Transverse colon (tissue), 4 donors: ENCODE results near the gene TRAPPC3L. TPM values are rescaled to one million over a fixed set of nuclear protein-coding genes. Genes with fewer than 3 reads are reported as not detected.

Experiments used
- DNase-seq: peaks from one replicate; pipeline ENCODE4 v3.0.0-alpha.2; 2019
- H3K27ac ChIP-seq, 4 donors: fragments of 200-600 bp; sonication (generic); 2 replicates each; pipeline ENCODE4 v1.5.1; 2016 to 2018; ENCODE audit warnings: inconsistent platforms in 4 of 4
- H3K27me3 ChIP-seq: fragments of 200-600 bp; sonication (generic); 2 replicates; pipeline ENCODE4 v1.5.1; 2017; ENCODE audit warnings: inconsistent platforms
- H3K36me3 ChIP-seq, 4 donors: fragments of 200-600 bp; sonication (generic); 2 replicates each; pipeline ENCODE4 v1.5.1; 2017 to 2019; ENCODE audit warnings: inconsistent platforms in 4 of 4
- H3K4me1 ChIP-seq, 4 donors: fragments of 200-600 bp; sonication (generic); 2 replicates each; pipeline ENCODE4 v1.5.1; 2017 to 2020; ENCODE audit warnings: inconsistent platforms in 4 of 4
- H3K4me3 ChIP-seq, 4 donors: fragments of 200-600 bp; sonication (generic); 1 replicate in 1 of 4; 2 replicates in 3 of 4; pipeline versions ENCODE4 v1.5.1 to v1.6.1; 2017 to 2019; ENCODE audit warnings: inconsistent platforms in 4 of 4
- H3K9me3 ChIP-seq, 2 donors: fragments of 200-600 bp; sonication (generic); 2 replicates each; pipeline ENCODE4 v1.5.1; 2017 to 2019; ENCODE audit warnings: inconsistent platforms in 2 of 2
- CTCF ChIP-seq, 5 experiments: fragments of 200-600 bp in 3 of 5; fragments of 450-650 bp in 2 of 5; sonication (generic) in 3 of 5; IDR thresholded peaks; 1 replicate in 2 of 5; 2 replicates in 3 of 5; pipeline ENCODE4 v1.5.1; 2016 to 2017; ENCODE audit warnings: antibody characterized with exemption in 5 of 5, inconsistent platforms in 3 of 5, mild to moderate bottlenecking in 2 of 5, moderate library complexity in 1 of 5
- EP300 ChIP-seq: sonication (generic); formaldehyde crosslinking; IDR thresholded peaks from one replicate; pipeline ENCODE4 v1.6.1; 2017; ENCODE audit warnings: antibody characterized with exemption, low read depth
- POLR2A ChIP-seq: fragments of 450-650 bp; IDR thresholded peaks from one replicate; pipeline ENCODE4 v1.6.1; 2016; ENCODE audit warnings: antibody characterized with exemption, mild to moderate bottlenecking, moderate library complexity
- POLR2AphosphoS5 ChIP-seq, 3 donors: sonication (generic); formaldehyde crosslinking; IDR thresholded peaks; one replicate each; pipeline ENCODE4 v1.6.1; 2016; ENCODE audit warnings: antibody characterized with exemption in 3 of 3
- WGBS, 2 donors: methylation state at CpG; one replicate each; pipeline ENCODE4 v1.1.5; 2018; ENCODE audit warnings: low coverage in 1 of 2; 5-methylcytosine and 5-hydroxymethylcytosine counted together
- in situ Hi-C, 4 donors: fragments of 200-750 bp; cut with MboI; loops; one replicate each; pipeline versions ENCODE4 v1.15.0 to v1.15.1; 2017; ENCODE audit warnings: low sequenced_read_pairs in 3 of 4, low pct_ligation_motif_present in 1 of 4, low pct_unique_long_range_greater_than_20kb in 1 of 4
- intact Hi-C: fragments of 100-400 bp; cut with DNase I; formaldehyde crosslinking; loops from one replicate; pipeline ENCODE4 v1.15.1; 2023; ENCODE audit warnings: low total_unique reads
- total RNA-seq, 4 donors: library from RNA; depleted of rRNA; stranded (reverse); fragments of >200 nt; gene quantifications; one replicate each; pipeline ENCODE4 v1.1.0, GENCODE V29; 2016

The TRAPPC3L gene
- total RNA-seq, 4 donors from 2014 or later = not detected

DNA sequence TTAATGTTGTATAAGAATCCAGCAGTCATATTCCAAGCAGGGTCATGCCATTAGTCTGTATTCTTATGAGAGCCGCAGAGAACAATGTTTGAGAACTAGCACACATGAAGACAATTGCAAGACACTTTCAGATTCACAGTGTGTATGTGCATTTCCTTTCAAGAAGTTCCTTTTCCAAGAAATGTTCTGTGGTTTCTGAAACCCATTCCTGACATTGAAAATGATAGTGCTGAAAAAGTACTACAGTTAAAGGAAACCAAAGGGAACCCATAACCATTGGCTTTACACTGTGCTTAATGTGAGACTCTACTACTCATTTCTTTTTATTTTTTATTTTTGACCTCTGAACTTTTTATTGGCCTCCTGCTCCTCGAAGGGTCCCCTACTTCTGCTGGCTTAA is 88.6 kb downstream of the TRAPPC3L start:
- Histone ChIP-seq H3K27me3 (peaks cover 17% of the 10 kb centered on the region), H3K4me3 (no peak overlapping the region), H3K4me1 (peaks cover 0 to 7% (median 1%) of the 10 kb centered on the region in 4 donors), H3K36me3 (no peaks in the 10 kb centered on the region), H3K9me3 (no peaks in the 10 kb centered on the region), H3K27ac (no peak overlapping the region)
- TF ChIP-seq POLR2AphosphoS5 (IDR thresholded peaks at IDR 0.05) (no peak), CTCF (IDR thresholded peaks at IDR 0.05) (no peak), EP300 (no peak), POLR2A (no peak)
- WGBS, 2 donors = 64 to 70% methylated on average over 2 of the region's 2 CpGs
- intact Hi-C loops (no loop called here), in situ Hi-C loops (no loop called here)
- no peak for DNase-seq

DNA sequence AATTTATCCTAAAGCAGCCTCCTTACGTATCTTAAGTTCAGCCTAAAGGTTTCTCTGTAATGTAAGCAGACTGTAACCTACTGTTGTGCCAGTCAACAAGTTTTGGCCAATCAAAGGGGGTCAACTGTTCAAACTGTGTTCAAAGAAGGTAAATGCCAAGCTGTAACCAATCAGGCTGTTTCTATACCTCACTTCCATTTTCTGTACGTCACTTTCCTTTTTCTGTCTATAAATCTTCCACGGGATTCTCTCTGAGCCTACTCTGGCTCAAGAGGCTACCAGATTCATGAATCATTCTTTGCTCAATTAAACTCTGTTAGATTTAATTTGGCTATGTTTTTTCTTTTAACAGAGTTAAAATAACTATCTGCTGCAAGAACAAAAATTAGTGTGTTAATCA is 89.4 kb downstream of the TRAPPC3L start:
- intact Hi-C loops (no loop called here), in situ Hi-C loops (no loop called here)
- H3K27ac ChIP-seq = no peak overlapping the region
- 86 to 90% methylated on average over 3 of the region's 3 CpGs for WGBS, 2 donors
- no peak for TF ChIP-seq POLR2AphosphoS5 (IDR thresholded peaks at IDR 0.05)
- no peak for TF ChIP-seq POLR2A
- no peak for TF ChIP-seq CTCF (IDR thresholded peaks at IDR 0.05)
- no peak for TF ChIP-seq EP300
- no peaks in the 10 kb centered on the region for H3K36me3 ChIP-seq
- DNase-seq = no peak
- H3K9me3 ChIP-seq = no peaks in the 10 kb centered on the region
- no peak overlapping the region for H3K4me3 ChIP-seq
- no peaks in the 10 kb centered on the region for H3K4me1 ChIP-seq
- peaks cover 9% of the 10 kb centered on the region for H3K27me3 ChIP-seq

DNA sequence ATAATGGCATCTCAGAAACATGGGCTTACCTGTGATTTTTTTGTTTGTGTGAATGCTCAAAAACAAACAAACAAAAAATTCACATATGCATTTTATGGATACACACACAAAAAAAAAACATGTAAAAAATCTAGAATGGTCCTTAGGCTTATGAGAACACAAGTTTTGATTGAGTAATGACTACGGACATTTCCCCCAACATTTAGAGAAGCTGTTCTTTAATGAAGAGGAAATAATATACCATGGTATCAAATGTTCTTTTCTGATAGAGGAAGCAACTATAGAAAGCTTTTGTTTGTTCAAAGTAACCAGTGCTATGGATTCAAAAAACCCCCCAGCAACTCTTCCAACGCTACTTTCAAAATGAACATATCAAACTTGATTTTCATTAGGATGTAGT is 93.0 kb downstream of the TRAPPC3L start:
- Histone ChIP-seq H3K36me3 (no peaks in the 10 kb centered on the region), H3K27me3 (no peaks in the 10 kb centered on the region), H3K4me1 (no peaks in the 10 kb centered on the region), H3K9me3 (no peaks in the 10 kb centered on the region), H3K4me3 (no peak overlapping the region), H3K27ac (no peak overlapping the region)
- intact Hi-C loops = no loop called here
- 89 to 96% methylated on average over 2 of the region's 2 CpGs for WGBS, 2 donors
- in situ Hi-C loops = no loop called here
- TF ChIP-seq POLR2A (no peak), EP300 (no peak)
- DNase-seq = no peak

GRCh38 chr6:116451916-116452315 is 93.6 kb downstream of the TRAPPC3L start:
- in situ Hi-C loops = no loop called here
- H3K27ac ChIP-seq = no peak overlapping the region

More at GRCh38 chr6:116451916-116452315, 93.6 kb downstream of the TRAPPC3L start:
- DNase-seq = no peak
- no peaks in the 10 kb centered on the region for H3K36me3 ChIP-seq
- TF ChIP-seq CTCF (IDR thresholded peaks at IDR 0.05) (no peak), POLR2A (no peak), EP300 (no peak), POLR2AphosphoS5 (IDR thresholded peaks at IDR 0.05) (no peak)
- H3K4me3 ChIP-seq = no peak overlapping the region
- peaks cover 0 to 4% (median 1%) of the 10 kb centered on the region in 4 donors for H3K4me1 ChIP-seq
- intact Hi-C loops = no loop called here
- H3K9me3 ChIP-seq = no peaks in the 10 kb centered on the region
- H3K27me3 ChIP-seq = no peaks in the 10 kb centered on the region
